Activated naive CD4-positive, alpha-beta T cell treated with anti-CD3 and anti-CD28 coated beads, Interleukin-2, amount 50 U/mL, for 72 hours (primary cell): ENCODE data around the gene CAPN10. TPM values are rescaled to one million over a fixed set of nuclear protein-coding genes. Genes with fewer than 3 reads are reported as not detected.
"Not testable (repeated sequence)": the region's sequence is repeated elsewhere in the genome, so short reads cannot be mapped to it uniquely, and the experiment has no call there.

Source experiments
- ATAC-seq, 2 donors: fragments of 150-1000 bp; cut with Tn5 transposase; 2 replicates each; pipeline ENCODE4 v1.10.0; 2021; ENCODE audit warnings: mild to moderate bottlenecking in 2 of 2, moderate library complexity in 2 of 2
- DNase-seq, 2 donors: peaks; one replicate each; pipeline ENCODE4 v3.0.0; 2021 to 2022; ENCODE audit warnings: low spot score in 2 of 2
- H3K27ac Mint-ChIP-seq, 2 donors: one replicate each; pipeline ENCODE4 v1.8.0; 2022; ENCODE audit warnings: mild to moderate bottlenecking in 2 of 2, mixed read lengths in 2 of 2
- H3K36me3 Mint-ChIP-seq, 2 donors: one replicate each; pipeline ENCODE4 v1.8.0; 2022; ENCODE audit warnings: mixed read lengths in 2 of 2
- H3K9me3 Mint-ChIP-seq, 2 donors: one replicate each; pipeline ENCODE4 v1.8.0; 2022; ENCODE audit warnings: mixed read lengths in 2 of 2
- total RNA-seq, 2 donors: library from RNA; stranded (reverse); gene quantifications; one replicate each; pipeline ENCODE4 v1.2.3, GENCODE V29; 2022

The CAPN10 gene
- total RNA-seq, 2 donors from 2014 or later = 28.9 to 39.0 TPM

- Mint-ChIP-seq H3K27ac (peak overlapping the region in 1 of 2 donors; percentile 74), H3K9me3 (no peaks in the 10 kb centered on the region), H3K36me3 (no peaks in the 10 kb centered on the region)
- ATAC-seq (no peak), DNase-seq (no peak)
Observed at GRCh38 chr2:240602266-240603050, 15.9 kb downstream of the CAPN10 start.

GRCh38 chr2:240603081-240603835, 16.7 kb downstream of the CAPN10 start:
- Mint-ChIP-seq H3K27ac (no peak overlapping the region), H3K9me3 (no peaks in the 10 kb centered on the region), H3K36me3 (no peaks in the 10 kb centered on the region)
- no peak for ATAC-seq
- DNase-seq = no peak

- ATAC-seq (no peak), DNase-seq (no peak)
- H3K36me3 Mint-ChIP-seq = no peaks in the 10 kb centered on the region
- no peak overlapping the region for H3K27ac Mint-ChIP-seq
- no peaks in the 10 kb centered on the region for H3K9me3 Mint-ChIP-seq
Observed at GRCh38 chr2:240603846-240604245, 17.3 kb downstream of the CAPN10 start.

- ATAC-seq (peak in 1 of 2 donors; percentile 22), DNase-seq (no peak)
- Mint-ChIP-seq H3K9me3 (no peaks in the 10 kb centered on the region), H3K27ac (no peak overlapping the region), H3K36me3 (no peaks in the 10 kb centered on the region)
Observed at GRCh38 chr2:240604291-240604938, 17.9 kb downstream of the CAPN10 start.

GRCh38 chr2:240604939-240605716, 18.6 kb downstream of the CAPN10 start:
- H3K27ac Mint-ChIP-seq = no peak overlapping the region
- H3K36me3 Mint-ChIP-seq = no peaks in the 10 kb centered on the region

GRCh38 chr2:240605867-240606743, 19.6 kb downstream of the CAPN10 start:
- no peaks in the 10 kb centered on the region for H3K36me3 Mint-ChIP-seq
- DNase-seq (no peak), ATAC-seq (no peak)
- H3K9me3 Mint-ChIP-seq = no peaks in the 10 kb centered on the region
- no peak overlapping the region for H3K27ac Mint-ChIP-seq

More at GRCh38 chr2:240604939-240605716, 18.6 kb downstream of the CAPN10 start:
- ATAC-seq (no peak), DNase-seq (no peak)
- H3K9me3 Mint-ChIP-seq = no peaks in the 10 kb centered on the region

- peaks cover 0 to 3% of the 10 kb centered on the region in 2 donors for H3K9me3 Mint-ChIP-seq
- H3K36me3 Mint-ChIP-seq = peaks cover 0 to 3% of the 10 kb centered on the region in 2 donors
- ATAC-seq (peak in 1 of 2 donors; percentile 33), DNase-seq (no peak)
- H3K27ac Mint-ChIP-seq = peak overlapping the region in 1 of 2 donors; percentile 85
Observed at GRCh38 chr2:240611601-240612210, 25.2 kb downstream of the CAPN10 start.

GRCh38 chr2:240613781-240614180, 27.2 kb downstream of the CAPN10 start:
- no peak overlapping the region for H3K27ac Mint-ChIP-seq
- DNase-seq (no peak), ATAC-seq (no peak)
- H3K36me3 Mint-ChIP-seq = peaks cover 0 to 14% of the 10 kb centered on the region in 2 donors
- peaks cover 4 to 12% of the 10 kb centered on the region in 2 donors for H3K9me3 Mint-ChIP-seq

- ATAC-seq (no peak), DNase-seq (no peak)
- Mint-ChIP-seq H3K9me3 (peaks cover 4 to 12% of the 10 kb centered on the region in 2 donors), H3K36me3 (peaks cover 0 to 14% of the 10 kb centered on the region in 2 donors), H3K27ac (no peak overlapping the region)
Observed at GRCh38 chr2:240614391-240614790, 27.9 kb downstream of the CAPN10 start.

- H3K27ac Mint-ChIP-seq = no peak overlapping the region
- ATAC-seq (no peak), DNase-seq (no peak)
- H3K36me3 Mint-ChIP-seq = peaks cover 0 to 14% of the 10 kb centered on the region in 2 donors
- H3K9me3 Mint-ChIP-seq = peaks cover 4 to 12% of the 10 kb centered on the region in 2 donors
Observed at GRCh38 chr2:240615396-240615795, 28.9 kb downstream of the CAPN10 start.

GRCh38 chr2:240615820-240616547, 29.4 kb downstream of the CAPN10 start:
- ATAC-seq (no peak), DNase-seq (no peak)
- Mint-ChIP-seq H3K27ac (no peak overlapping the region), H3K9me3 (peaks cover 4 to 12% of the 10 kb centered on the region in 2 donors), H3K36me3 (peaks cover 0 to 14% of the 10 kb centered on the region in 2 donors)

- not testable (repeated sequence) for ATAC-seq, H3K27ac Mint-ChIP-seq, DNase-seq
- peaks cover 4 to 12% of the 10 kb centered on the region in 2 donors for H3K9me3 Mint-ChIP-seq
- peaks cover 0 to 14% of the 10 kb centered on the region in 2 donors for H3K36me3 Mint-ChIP-seq
Observed at GRCh38 chr2:240616860-240617666, 30.5 kb downstream of the CAPN10 start.

GRCh38 chr2:240618776-240619175, 32.2 kb downstream of the CAPN10 start:
- no peak for DNase-seq
- no peak for ATAC-seq
- H3K9me3 Mint-ChIP-seq = peaks cover 4 to 12% of the 10 kb centered on the region in 2 donors
- no peak overlapping the region for H3K27ac Mint-ChIP-seq
- peaks cover 0 to 14% of the 10 kb centered on the region in 2 donors for H3K36me3 Mint-ChIP-seq
